ENCODE data around the gene DNAH10.

DNAH10 gene, protein sequence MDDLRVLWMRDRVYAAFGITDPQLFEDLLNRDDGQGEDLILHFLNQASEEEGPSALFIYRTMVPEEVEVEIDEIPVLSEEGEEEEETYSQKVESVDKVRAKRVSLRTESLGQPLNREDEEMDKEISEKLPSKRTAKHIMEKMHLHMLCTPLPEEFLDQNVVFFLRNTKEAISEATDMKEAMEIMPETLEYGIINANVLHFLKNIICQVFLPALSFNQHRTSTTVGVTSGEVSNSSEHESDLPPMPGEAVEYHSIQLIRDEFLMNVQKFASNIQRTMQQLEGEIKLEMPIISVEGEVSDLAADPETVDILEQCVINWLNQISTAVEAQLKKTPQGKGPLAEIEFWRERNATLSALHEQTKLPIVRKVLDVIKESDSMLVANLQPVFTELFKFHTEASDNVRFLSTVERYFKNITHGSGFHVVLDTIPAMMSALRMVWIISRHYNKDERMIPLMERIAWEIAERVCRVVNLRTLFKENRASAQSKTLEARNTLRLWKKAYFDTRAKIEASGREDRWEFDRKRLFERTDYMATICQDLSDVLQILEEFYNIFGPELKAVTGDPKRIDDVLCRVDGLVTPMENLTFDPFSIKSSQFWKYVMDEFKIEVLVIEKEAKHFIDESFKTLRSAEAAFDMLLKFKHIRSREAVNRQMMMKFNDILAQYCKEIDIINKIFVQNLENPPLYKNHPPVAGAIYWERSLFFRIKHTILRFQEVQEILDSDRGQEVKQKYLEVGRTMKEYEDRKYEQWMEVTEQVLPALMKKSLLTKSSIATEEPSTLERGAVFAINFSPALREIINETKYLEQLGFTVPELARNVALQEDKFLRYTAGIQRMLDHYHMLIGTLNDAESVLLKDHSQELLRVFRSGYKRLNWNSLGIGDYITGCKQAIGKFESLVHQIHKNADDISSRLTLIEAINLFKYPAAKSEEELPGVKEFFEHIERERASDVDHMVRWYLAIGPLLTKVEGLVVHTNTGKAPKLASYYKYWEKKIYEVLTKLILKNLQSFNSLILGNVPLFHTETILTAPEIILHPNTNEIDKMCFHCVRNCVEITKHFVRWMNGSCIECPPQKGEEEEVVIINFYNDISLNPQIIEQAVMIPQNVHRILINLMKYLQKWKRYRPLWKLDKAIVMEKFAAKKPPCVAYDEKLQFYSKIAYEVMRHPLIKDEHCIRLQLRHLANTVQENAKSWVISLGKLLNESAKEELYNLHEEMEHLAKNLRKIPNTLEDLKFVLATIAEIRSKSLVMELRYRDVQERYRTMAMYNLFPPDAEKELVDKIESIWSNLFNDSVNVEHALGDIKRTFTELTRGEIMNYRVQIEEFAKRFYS (N-terminal part only)

DNA sequence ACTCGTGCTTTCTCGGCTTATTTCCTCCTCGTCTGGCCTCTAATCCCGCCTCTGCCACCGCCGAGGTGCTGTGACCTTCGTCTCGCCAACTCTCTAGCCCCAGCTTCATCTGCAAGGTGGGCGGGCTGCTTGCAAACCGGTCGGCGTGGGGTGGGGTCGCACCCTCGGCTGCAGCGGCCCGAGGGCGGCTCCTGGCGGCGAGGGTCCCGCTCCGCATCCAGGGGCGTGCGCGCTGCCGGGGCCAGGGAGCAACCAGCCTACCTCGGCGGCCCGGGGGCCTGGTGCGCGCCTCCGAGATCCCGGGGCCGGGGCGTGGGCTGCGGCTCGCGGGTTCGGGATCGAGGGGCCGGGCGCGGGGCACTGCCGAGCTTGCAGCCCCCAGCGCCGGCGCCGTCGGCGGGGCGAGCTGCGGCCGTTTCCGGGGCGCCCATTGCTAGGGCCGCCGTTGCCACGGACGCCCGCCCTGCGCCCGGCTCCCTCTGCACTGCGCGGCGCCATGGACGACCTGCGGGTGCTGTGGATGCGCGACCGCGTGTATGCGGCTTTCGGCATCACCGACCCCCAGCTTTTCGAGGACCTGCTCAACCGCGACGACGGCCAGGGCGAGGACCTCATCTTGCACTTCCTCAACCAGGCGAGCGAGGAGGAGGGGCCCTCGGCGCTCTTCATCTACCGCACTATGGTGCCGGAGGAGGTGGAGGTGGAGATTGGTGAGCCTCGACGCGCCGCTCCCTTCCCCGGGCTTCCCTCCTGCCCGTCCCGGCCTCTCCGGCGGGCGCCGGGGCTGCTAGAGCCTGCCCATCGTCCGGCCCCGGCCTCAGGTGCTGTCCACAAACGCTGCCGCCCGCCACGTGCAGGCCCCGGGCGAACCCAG lies at the start of gene DNAH10:
Gene DNAH10, plus strand, starts transcription at position 461 of the 874 bp plus-strand sequence. Its CDS starts 36 bp downstream, at position 497.
- no peak for DNase-seq

DNA sequence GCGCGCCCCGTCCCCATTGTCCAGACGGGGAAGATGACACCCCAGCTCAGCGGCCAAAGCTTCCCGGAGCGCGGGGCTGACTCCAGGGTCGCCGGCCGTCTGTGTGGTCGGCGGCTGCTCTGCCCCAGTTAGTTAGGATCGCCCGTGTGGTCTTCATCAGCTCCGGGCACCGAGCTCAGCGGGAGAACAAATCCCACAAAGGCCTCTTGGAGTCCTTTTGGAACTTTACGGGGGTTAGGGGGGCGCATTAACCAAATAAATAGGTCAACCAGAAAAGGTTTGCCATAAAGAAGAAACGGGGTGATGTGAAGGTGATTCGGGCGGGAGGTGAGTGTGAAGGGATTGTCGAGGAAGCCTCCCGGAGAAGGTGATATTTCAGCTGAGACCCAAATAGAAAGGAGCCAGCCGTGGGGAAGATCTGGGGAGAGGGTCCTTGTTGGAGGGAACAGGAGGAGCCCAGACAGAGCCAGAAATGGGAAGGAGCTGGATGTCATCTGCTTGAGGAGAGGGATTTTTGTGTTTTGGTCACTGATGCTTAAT lies 49.3 kb upstream of the DNAH10 start:
- DNase-seq = no peak

DNA sequence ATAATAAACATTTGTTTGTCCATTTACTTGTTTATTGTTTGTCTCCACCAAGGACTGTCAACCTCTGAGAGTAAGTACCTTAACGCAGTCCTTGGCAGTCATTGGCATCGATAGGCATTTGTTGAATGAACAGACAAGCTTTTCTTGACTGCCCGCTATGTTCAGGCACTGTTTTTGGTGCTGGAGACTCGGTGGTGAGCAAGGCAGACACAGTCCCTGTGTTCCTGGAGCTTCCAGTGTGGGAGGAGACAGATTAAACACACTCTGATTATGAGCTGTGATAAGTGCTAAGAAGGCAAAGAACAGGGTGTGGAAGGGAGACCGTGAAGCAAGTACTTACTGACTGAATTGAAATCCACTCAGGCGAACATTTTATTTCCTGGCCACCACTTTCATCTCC lies 48.7 kb upstream of the DNAH10 start:
- no peak for DNase-seq

DNA sequence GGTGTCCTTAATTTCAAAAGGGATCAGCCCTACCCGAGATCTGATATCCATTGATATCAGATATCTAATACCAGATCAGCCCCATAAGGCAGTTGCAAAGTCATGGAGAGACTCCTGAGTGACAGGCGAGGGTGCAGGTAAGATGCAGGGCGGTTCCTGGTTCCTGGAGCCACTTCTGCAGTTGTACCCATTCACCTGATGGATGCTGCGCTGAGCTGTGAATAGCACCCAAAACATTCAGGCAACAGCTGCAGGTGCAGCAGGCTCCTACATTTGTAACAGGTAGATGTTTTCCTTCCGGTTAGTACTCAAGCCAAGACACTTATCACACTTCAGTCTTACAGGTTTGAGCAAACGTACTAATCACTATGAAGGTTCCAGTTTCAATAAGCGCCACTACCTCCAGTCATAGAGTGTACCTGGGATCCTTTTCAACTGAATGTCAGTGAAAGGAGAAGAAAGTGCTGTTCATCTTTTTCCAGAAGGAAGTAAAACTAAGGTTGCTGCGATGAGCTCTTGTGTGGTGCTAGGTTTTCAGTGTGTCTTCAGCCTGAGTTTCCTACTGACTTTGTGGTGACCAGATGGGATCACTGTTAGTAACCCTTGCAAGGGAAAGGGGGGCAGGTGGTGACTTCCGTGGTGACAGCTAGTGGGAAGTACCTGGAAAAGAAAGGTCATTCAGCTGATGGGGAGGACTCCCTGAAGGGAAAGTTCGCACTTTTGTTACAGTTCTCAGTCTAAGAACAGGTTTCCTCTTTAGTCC lies 48.1 kb upstream of the DNAH10 start:
- DNase-seq = no peak

DNA sequence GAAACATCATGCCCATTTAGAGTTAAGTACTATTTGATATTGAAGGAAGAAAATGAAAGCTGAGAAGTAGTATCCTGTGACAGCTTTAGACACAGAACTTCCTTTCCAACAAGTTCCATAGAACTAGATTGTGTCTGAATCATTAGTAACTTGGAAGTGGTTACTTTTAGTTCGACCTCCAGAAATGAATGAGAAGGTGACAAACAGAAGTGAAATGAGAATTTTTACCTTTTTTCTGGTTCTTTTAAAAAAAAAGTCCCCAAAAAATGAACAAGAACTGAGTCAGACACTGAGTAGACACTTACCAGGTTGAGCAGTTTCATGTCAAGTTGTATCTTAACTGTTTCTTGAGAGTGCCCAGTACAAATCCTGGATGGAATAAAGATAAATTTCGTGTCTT lies 46.9 kb upstream of the DNAH10 start:
- DNase-seq = no peak

DNA sequence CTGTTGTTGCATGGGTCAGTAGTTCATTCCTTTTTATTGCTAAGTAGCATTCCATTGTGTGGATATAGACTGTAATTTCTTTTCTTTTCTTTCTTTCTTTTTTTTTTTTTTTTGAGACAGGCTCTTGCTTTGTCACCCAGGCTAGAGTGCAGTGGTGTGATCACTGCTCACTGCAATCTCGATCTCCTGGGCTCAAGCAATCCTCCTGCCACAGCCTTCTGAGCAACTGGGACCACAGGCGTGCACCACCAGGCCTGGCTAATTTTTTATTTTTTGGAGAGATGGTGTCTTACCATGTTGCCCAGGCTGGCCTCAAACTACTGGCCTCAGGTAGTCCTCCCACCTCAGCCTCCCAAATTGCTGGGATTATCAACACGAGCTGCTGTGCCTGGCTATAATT lies 44.8 kb upstream of the DNAH10 start:
- DNase-seq = no peak

DNA sequence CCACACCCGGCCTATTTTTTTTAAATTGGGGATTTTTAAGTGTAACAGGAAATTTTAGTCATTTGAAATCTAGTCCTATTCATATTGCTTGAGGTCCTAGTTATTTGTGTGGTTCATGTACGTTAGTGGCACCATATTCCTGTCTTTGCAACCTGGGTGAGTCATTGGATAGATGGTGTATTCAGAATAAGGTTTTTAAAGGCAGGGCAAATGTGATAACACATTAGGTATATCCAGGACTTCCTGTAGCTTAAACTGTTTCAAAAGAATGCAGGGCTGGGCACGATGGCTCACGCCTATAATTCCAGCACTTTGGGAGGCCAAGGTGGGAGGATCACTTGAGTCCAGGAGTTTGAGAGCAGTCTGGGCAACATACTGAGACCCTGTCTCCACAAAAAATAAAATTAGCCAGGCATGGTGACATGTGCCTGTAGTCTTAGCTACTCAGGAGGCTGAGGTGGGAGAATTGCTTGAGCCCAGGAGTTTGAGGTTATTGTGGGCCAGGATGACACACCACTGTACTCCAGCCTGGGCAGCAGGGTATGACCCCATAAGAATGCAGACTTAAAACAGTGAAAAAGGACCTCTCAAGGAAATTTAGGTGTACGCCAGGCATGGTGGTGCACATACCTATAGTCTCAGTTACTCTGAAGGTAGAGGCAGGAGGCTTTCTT lies 41.8 kb upstream of the DNAH10 start:
- DNase-seq = no peak

DNA sequence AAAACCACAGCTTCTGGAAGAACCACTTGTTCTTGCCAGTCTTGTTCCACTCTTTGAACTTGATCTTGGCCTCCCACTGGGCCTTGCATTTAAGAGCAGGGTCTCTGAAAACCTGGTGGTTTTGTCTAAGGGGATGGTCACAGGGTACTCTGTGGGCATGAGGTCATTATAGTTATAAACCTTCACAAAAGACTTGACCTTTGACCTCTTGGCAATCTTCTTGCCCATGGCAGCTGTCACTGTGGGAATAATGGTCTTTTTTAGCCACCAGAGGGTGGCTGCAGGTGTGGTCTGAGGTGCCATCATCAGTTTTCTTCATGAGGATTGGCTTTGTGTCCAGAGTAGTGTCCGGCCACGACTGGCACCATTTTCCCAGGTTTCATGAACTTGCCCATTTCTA lies 40.9 kb upstream of the DNAH10 start:
- no peak for DNase-seq

DNA sequence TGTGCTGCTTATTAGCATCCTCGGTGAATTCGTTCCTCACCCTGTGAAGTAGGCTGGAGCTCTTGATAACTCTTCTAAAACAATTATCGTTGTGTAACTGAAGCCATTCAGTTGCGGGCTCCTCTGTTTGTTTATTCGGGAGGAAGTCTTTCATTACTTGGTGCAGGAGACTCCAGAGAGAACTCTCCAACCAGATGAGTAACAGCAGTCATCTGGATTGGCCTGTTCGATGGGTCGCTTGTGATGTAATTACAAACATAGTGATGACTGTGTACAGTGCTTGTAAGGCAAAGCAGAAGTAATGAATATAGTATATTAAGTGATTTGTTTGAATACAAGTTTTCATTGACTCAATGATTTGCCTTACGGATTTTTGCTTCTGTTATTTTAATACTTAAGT lies 39.1 kb upstream of the DNAH10 start:
- no peak for DNase-seq

DNA sequence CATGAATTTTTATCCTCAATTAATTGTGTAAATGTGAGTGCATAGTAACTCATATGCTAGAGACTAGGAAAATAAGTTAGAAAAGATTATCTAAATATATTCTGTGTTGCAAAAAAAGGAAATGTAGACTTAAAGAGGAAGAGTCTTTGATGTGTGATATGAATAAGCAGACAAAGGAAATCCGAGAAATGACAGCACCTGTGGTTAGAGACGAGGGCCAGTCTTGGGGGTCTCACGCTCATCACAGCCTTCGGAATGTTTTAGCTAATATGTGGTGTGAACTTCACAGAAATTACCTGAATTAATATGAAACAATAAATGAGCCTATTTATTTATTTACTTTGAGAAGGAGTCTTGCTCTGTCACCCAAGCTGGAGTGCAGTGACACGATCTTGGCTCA lies 38.3 kb upstream of the DNAH10 start:
- no peak for DNase-seq

DNA sequence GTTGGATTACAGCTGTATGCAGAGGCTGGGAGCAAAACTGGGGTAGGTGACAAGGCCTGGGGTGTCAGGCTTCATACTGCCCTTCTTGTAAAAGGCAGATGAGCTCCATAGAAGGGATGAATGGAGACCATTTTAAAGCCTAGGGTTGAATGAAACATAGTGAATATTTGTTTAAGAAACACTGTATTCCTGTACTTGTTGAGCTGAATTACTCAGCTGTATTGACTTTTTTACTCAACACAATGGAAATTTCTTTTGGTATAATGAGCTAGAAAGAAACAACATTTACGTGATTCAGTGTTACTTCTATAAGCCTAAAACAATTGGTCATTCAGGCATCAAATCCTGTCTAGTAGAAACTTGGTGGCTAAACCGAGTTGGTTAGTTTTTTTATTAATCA lies 35.9 kb upstream of the DNAH10 start:
- DNase-seq = no peak

DNA sequence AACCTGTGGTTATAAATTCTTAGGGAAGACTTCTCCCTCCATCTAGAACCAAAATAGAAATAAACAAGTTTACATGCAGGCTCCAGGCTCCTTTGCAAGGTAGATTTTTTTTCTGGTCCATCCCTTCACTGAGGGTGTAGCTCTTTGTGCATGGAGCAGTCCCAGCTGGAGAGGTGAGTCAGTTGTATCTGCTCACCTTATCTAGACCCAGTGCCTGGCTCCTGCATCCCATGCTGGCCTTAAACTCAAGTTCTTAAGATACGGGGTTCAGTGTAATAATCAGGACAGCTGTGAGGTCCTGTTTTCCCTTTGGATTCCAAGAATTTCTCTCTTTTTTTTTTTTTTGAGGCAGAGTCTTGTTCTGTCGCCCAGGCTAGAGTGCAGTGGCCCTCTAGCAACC lies 35.1 kb upstream of the DNAH10 start:
- no peak for DNase-seq

DNA sequence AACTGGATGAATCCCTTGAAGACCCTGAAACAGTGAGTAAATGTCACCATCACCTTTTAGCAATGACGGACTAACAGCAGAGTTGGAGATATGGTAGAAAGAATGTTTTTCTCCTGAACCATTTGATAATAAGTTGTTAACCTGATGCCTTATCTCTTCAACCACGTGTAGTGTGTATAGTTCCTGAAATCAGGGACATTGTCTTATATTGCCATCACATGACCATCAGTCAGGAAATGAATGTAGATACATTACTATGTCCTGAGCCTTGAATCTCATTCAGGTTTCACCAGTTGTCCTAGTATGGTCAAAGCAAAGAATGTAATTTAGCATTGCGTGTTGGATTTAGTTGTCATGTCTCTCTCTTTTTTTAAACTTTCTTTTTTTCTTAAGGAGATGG lies 34.2 kb upstream of the DNAH10 start:
- no peak for DNase-seq

DNA sequence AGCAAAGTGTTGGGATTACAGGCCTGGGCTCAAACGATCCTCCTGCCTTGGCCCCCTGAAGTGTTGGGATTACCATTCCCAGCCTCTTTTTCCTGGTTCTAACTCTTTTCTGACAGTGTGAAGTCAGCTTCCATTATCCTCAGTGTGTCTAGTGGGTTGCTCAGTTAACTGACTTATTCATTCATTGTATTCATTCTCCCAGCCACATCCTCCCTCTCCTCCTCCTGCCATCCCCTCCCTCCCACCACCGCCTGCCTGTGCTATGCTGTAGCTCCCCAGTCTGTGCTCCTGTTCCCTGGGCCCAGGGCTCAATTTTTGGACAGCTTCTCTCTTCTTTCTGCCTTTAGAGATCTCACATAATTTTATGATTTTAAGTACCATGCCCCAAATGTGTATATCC lies 30.5 kb upstream of the DNAH10 start:
- no peak for DNase-seq

DNA sequence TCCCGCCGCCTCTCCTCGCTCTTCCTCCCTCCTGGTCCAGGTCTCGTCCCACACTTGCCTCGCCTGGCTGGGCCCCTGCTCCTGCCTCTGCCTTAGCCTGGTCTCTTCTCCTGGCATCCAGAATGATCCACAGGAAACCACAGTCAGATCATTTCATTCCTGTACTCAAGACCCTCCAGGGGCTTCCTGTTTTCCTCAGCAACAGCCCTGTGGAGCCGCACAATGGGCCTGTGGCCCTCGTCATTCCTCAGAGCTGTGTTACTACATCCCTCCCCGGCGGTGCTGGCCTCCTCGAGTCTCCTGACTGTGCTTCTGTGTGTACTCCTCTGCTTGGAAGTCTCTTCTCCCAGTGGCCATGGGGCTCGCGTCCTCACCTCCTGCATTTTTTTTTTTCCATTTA lies 29.9 kb upstream of the DNAH10 start:
- no peak for DNase-seq

DNA sequence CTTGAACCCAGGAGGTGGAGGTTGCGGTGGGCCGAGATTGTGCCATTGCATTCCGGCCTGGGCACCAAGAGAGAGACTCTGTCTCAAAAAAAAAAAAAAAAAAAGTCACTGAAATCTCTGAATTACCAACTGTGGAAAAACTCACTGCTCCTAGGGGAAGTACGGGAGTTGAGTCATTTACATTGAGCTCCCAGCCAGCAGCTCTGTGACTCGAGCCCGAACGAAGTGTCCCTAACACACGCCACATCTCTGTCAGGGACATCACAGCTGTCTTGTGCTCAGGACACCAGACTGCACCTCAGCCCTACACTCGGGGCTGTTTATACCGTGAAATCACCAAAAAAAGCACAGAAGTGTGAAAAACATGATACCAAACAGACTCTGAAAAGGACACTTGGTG lies 28.9 kb upstream of the DNAH10 start:
- DNase-seq = no peak

DNA sequence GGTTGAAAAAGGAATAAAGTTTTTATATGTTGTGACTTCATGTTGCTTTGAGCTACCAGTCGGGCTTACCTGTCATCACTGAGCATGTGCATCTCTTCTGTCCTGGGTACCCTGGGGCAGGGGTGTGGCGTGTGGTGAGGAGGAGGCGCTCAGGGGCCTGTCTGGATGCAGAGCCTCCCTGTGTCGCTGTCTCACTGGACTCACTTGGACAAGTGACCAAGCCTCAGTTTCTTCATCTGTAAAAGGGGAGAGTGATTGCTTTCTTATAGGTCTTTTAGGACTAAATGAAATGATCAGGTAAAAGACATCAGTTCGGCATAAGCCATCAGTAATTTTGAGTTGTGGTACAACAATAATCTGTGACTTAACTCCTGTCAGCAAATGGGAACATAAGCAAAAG lies 27.8 kb upstream of the DNAH10 start:
- DNase-seq = no peak

DNA sequence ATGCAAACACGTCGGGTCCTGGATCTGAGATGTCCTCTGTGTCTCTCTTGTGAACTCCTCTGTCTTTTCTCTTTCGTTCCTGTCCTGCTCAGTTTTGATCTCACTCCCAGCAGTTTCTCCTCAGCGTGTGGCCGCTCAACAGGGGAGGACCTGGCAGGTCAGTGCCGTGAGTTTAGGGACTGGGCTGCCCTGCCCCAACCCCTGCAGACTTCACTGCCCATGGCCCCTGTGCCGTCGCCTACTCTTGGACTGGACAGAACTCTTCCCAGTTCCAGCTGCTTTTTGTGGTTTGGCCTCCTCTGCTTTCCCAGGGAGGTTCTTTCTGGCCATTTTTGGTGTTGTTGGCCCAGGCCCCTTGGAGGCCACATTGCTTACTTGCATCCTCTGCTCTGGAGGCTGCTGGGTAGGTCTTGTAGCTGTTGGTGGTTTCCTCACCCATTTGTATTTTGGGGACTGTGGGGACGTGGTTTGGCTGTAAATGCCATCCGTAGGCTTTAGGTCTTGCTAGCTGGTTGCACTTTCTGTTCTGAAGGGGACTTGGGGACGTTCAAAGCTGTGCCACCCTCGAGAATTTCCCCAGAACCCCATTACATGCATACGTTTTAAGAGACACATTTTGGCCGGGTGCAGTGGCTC lies 20.0 kb upstream of the DNAH10 start:
- no peak for DNase-seq

DNA sequence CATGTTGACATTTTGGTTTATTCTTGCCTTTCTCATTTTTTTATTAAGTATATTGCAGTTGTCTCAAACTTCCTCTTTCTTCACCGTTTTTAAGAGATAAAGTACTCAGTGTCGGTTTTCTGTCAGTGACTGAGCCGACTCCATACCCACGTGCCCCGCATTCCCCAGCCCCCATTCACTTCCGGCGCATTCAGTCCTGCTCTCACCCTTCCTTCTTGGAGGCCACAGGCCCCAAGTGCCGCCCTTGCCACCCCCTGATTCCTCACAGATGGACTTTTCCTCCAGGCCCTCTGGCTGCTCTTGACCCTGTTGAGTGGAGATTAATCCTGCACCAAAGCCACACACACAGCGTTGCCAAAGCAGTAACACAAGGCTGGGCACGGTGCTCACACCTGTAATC lies 19.1 kb upstream of the DNAH10 start:
- DNase-seq = no peak

DNA sequence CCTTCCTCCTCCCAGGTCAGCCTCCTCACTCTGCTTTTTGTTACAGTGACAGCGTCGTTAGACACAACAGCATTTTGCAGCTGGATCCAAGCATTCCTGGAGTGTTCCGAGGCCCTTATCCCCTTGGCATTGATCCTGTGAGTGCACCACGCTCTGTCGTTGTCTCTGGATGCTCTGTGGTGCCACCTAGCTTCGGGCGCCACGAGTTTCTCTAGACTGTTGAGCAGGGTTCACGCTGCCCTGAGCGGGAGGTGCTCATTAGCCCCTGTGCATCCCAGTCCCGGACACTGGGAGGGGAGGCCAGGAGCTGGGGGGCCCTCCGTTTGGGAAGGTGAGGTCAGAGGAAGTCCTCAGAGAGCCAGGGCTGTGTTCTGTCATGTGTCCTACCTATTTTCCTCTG lies 17.3 kb upstream of the DNAH10 start:
- no peak for DNase-seq

Measured in NCI-H1048 (cell line).